ENCODE results near the gene THEM5.

The THEM5 gene

GRCh38 chr1:151822404-151822803, 31.1 kb downstream of the THEM5 start:
- DNase-seq (ENCODE audit: low read depth) = no peak
- H3K4me3 ChIP-seq (ENCODE audit: low read length) = no peak overlapping the region
- no peak for TF ChIP-seq CTCF (conservative IDR thresholded peaks at IDR 0.05; ENCODE audit: low read length)

GRCh38 chr1:151820940-151821339, 32.6 kb downstream of the THEM5 start:
- no peak overlapping the region for H3K4me3 ChIP-seq (ENCODE audit: low read length)
- no peak for TF ChIP-seq CTCF (conservative IDR thresholded peaks at IDR 0.05; ENCODE audit: low read length)
- DNase-seq (ENCODE audit: low read depth) = no peak

GRCh38 chr1:151819976-151820623, 33.4 kb downstream of the THEM5 start:
- no peak for DNase-seq (ENCODE audit: low read depth)
- no peak for TF ChIP-seq CTCF (conservative IDR thresholded peaks at IDR 0.05; ENCODE audit: low read length)
- H3K4me3 ChIP-seq (ENCODE audit: low read length) = no peak overlapping the region

GRCh38 chr1:151819227-151819835, 34.2 kb downstream of the THEM5 start:
- DNase-seq (ENCODE audit: low read depth) = no peak
- no peak for TF ChIP-seq CTCF (conservative IDR thresholded peaks at IDR 0.05; ENCODE audit: low read length)
- H3K4me3 ChIP-seq (ENCODE audit: low read length) = no peak overlapping the region

GRCh38 chr1:151817353-151817730, 36.2 kb downstream of the THEM5 start:
- no peak for DNase-seq (ENCODE audit: low read depth)
- no peak for TF ChIP-seq CTCF (conservative IDR thresholded peaks at IDR 0.05; ENCODE audit: low read length)
- no peak overlapping the region for H3K4me3 ChIP-seq (ENCODE audit: low read length)

GRCh38 chr1:151816548-151817352, 36.8 kb downstream of the THEM5 start:
- no peak for DNase-seq (ENCODE audit: low read depth)
- no peak overlapping the region for H3K4me3 ChIP-seq (ENCODE audit: low read length)
- TF ChIP-seq CTCF (conservative IDR thresholded peaks at IDR 0.05; ENCODE audit: low read length) = no peak

Data from AG10803 (cell line).